ENCODE measurements around the gene MXD1. TPM values are rescaled to one million over a fixed set of nuclear protein-coding genes. Genes with fewer than 3 reads are reported as not detected.

Gene MXD1
- total and polyA plus RNA-seq, 12 donors: 1.7 to 12.1 (median 7.1) TPM

DNA sequence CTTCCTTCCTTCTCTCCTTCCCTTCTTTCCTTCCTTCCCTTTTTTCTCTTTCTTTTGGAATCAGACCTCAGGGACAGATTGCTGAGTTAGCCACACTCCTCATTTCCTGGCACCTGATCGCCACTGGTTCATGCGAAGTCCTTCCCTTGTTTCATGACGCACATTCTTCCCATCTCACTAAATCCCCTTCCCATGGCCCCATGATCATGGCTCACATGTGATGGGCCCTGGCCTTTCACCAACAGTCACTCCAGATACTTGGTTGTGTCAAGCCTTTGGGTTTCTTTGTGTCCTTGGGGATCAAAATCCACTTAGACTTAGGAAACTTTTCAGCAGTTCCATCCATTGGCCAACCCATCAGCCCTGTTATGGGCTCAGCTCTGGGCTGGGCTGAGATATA is 70.3 kb downstream of the MXD1 start:
- no peak for TF ChIP-seq CTCF (IDR thresholded peaks at IDR 0.05)
- no peak for TF ChIP-seq POLR2A (IDR thresholded peaks at IDR 0.05)
- no peak for DNase-seq
- no peaks in the 10 kb centered on the region for H3K36me3 ChIP-seq (replicated peaks in 1 of 2)
- no peaks in the 10 kb centered on the region for H3K4me1 ChIP-seq (replicated peaks in 1 of 2)
- WGBS, 4 donors: 89 to 98% (median 94%) methylated on average over 3 of the region's 3 CpGs
- intact Hi-C loops (cut with DNase I): no loop called here
- no peaks in the 10 kb centered on the region for H3K27me3 ChIP-seq
- no peak overlapping the region for H3K27ac ChIP-seq
- H3K9me3 ChIP-seq (replicated peaks in 1 of 3): no peaks in the 10 kb centered on the region
- no peak overlapping the region for H3K4me3 ChIP-seq

DNA sequence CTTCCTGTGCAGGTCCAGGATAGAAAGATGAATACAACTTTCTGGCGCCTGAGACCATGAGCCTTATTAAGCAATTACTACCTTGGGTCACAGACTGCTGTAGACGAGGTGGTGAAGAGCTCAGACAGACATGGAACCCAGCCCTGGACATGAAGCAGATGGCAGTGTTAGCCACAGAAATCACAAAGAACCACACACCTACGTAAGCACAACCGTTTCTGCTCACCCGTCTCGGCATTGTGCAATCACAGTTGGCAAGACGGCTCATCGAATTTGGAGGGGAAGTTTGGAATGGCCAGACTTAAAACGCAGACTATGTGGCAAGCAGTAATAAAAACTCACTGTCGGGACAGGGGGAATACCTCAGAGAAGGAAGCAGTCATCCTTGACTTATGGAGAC is 70.8 kb downstream of the MXD1 start:
- H3K9me3 ChIP-seq (replicated peaks in 1 of 3): no peaks in the 10 kb centered on the region
- TF ChIP-seq POLR2A (IDR thresholded peaks at IDR 0.05) (no peak), CTCF (IDR thresholded peaks at IDR 0.05) (no peak)
- 77 to 92% (median 79%) methylated on average over 10 of the region's 10 CpGs for WGBS, 4 donors
- no peak overlapping the region for H3K27ac ChIP-seq
- H3K4me1 ChIP-seq (replicated peaks in 1 of 2): no peaks in the 10 kb centered on the region
- DNase-seq: peak in 6 of 7 donors; percentile 36 to 73 (median 58)
- no peaks in the 10 kb centered on the region for H3K36me3 ChIP-seq (replicated peaks in 1 of 2)
- no peak overlapping the region for H3K4me3 ChIP-seq
- H3K27me3 ChIP-seq: no peaks in the 10 kb centered on the region
- intact Hi-C loops (cut with DNase I): no loop called here

GRCh38 chr2:69986691-69987090 is 71.8 kb downstream of the MXD1 start:
- TF ChIP-seq CTCF (IDR thresholded peaks at IDR 0.05) (no peak), POLR2A (IDR thresholded peaks at IDR 0.05) (no peak)
- H3K9me3 ChIP-seq (replicated peaks in 1 of 3): no peaks in the 10 kb centered on the region
- no peaks in the 10 kb centered on the region for H3K36me3 ChIP-seq (replicated peaks in 1 of 2)
- H3K27me3 ChIP-seq: no peaks in the 10 kb centered on the region
- no peak for DNase-seq
- intact Hi-C loops (cut with DNase I): no loop called here
- 94 to 97% (median 95%) methylated on average over 2 to 4 of the region's 4 CpGs for WGBS, 4 donors
- H3K4me1 ChIP-seq (replicated peaks in 1 of 2): no peaks in the 10 kb centered on the region
- H3K4me3 ChIP-seq: no peak overlapping the region
- H3K27ac ChIP-seq: no peak overlapping the region

- no peaks in the 10 kb centered on the region for H3K27me3 ChIP-seq
- 96 to 99% (median 96%) methylated on average over 5 of the region's 5 CpGs for WGBS, 4 donors
- no peaks in the 10 kb centered on the region for H3K36me3 ChIP-seq (replicated peaks in 1 of 2)
- intact Hi-C loops (cut with DNase I): no loop called here
- no peaks in the 10 kb centered on the region for H3K9me3 ChIP-seq (replicated peaks in 1 of 3)
- no peaks in the 10 kb centered on the region for H3K4me1 ChIP-seq (replicated peaks in 1 of 2)
- TF ChIP-seq POLR2A (IDR thresholded peaks at IDR 0.05): no peak
- no peak for TF ChIP-seq CTCF (IDR thresholded peaks at IDR 0.05)
- H3K27ac ChIP-seq: no peak overlapping the region
- no peak for DNase-seq
- no peak overlapping the region for H3K4me3 ChIP-seq
Measured at GRCh38 chr2:69988086-69988635, 73.3 kb downstream of the MXD1 start.
